OCI-LY3 (cell line): Measurements from ENCODE around the gene OTUD1.

Experiments
- H2AFZ ChIP-seq: fragments of 200-600, 300-600 bp; shearing (Covaris generic); 2 replicates; pipeline ENCODE4 v1.6.0; 2014; ENCODE audit warnings: antibody characterized with exemption, low read depth, low read length
- H3K27ac ChIP-seq: fragments of 200-600, 300-600 bp; sonication (generic); 2 replicates; pipeline ENCODE4 v1.5.1; 2014; ENCODE audit warnings: mild to moderate bottlenecking, low read length, moderate library complexity, mixed read lengths
- H3K27me3 ChIP-seq: fragments of 200-600, 300-600 bp; sonication (generic); 2 replicates; pipeline ENCODE4 v1.6.1; 2014; ENCODE audit warnings: low read depth, low read length, mixed read lengths
- H3K36me3 ChIP-seq: fragments of 200-600, 300-600 bp; sonication (generic); replicated peaks from 2 replicates; pipeline ENCODE3; 2014; ENCODE audit warnings: low read depth, low read length, mixed read lengths
- H3K4me1 ChIP-seq: fragments of 300-600, 200-600 bp; sonication (generic); 2 replicates; pipeline ENCODE4 v1.6.1; 2014; ENCODE audit warnings: low read length, mixed read lengths
- H3K4me2 ChIP-seq: fragments of 200-600, 300-600 bp; sonication (generic); 2 replicates; pipeline ENCODE4 v1.6.1; 2014; ENCODE audit warnings: low read length, mixed read lengths
- H3K4me3 ChIP-seq: fragments of 300-600, 200-600 bp; sonication (generic); 2 replicates; pipeline ENCODE4 v1.5.1; 2014; ENCODE audit warnings: antibody characterized with exemption, mild to moderate bottlenecking, low read length, moderate library complexity
- H3K79me2 ChIP-seq: fragments of 300-600, 200-600 bp; shearing (Covaris generic); 2 replicates; pipeline ENCODE4 v1.6.1; 2014; ENCODE audit warnings: mild to moderate bottlenecking, low read length, mixed read lengths
- H3K9ac ChIP-seq: fragments of 300-600, 200-600 bp; shearing (Covaris generic); 2 replicates; pipeline ENCODE4 v1.6.0; 2014; ENCODE audit warnings: mild to moderate bottlenecking, low read length, moderate library complexity
- H3K9me3 ChIP-seq: fragments of 200-600, 300-600 bp; shearing (Covaris generic); 2 replicates; pipeline ENCODE4 v1.6.1; 2014; ENCODE audit warnings: low read length, mixed read lengths; ENCODE audit not compliant: insufficient read depth
- H4K20me1 ChIP-seq: fragments of 200-600, 300-600 bp; sonication (generic); 2 replicates; pipeline ENCODE4 v1.6.1; 2016; ENCODE audit warnings: low read length, mixed read lengths; ENCODE audit not compliant: insufficient read depth
- EZH2phosphoT487 ChIP-seq: fragments of 200-600 bp; shearing (Covaris generic); IDR thresholded peaks from 2 replicates; pipeline ENCODE4 v1.6.1; 2018; ENCODE audit warnings: antibody characterized with exemption, mixed run types, low read depth
- TF ChIP-seq, protein P1 (sequence below): fragments of 200-600, 300-600 bp; sonication (generic); IDR thresholded peaks from 2 replicates; pipeline ENCODE4 v1.5.1; 2014; ENCODE audit warnings: antibody characterized with exemption, low read length, low read depth

The OTUD1 gene

GRCh38 chr10:23441251-23441650, 2.4 kb downstream of the OTUD1 start:
- Histone ChIP-seq H3K79me2 (peaks cover 5% of the 10 kb centered on the region; the same call in 1 of the 2 replicates), H3K27ac (no peak overlapping the region)
- TF ChIP-seq, protein P1, sequence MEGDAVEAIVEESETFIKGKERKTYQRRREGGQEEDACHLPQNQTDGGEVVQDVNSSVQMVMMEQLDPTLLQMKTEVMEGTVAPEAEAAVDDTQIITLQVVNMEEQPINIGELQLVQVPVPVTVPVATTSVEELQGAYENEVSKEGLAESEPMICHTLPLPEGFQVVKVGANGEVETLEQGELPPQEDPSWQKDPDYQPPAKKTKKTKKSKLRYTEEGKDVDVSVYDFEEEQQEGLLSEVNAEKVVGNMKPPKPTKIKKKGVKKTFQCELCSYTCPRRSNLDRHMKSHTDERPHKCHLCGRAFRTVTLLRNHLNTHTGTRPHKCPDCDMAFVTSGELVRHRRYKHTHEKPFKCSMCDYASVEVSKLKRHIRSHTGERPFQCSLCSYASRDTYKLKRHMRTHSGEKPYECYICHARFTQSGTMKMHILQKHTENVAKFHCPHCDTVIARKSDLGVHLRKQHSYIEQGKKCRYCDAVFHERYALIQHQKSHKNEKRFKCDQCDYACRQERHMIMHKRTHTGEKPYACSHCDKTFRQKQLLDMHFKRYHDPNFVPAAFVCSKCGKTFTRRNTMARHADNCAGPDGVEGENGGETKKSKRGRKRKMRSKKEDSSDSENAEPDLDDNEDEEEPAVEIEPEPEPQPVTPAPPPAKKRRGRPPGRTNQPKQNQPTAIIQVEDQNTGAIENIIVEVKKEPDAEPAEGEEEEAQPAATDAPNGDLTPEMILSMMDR, result no peak
- TF ChIP-seq EZH2phosphoT487, result no peak

GRCh38 chr10:23442936-23443335, 4.1 kb downstream of the OTUD1 start:
- H3K27ac ChIP-seq, result no peak overlapping the region
- no peak for TF ChIP-seq EZH2phosphoT487
- TF ChIP-seq, protein P1, result no peak
- H3K9me3 ChIP-seq, result no peaks in the 10 kb centered on the region
- peaks cover 8% of the 10 kb centered on the region; the same call in 1 of the 2 replicates for H4K20me1 ChIP-seq
- peaks cover 21% of the 10 kb centered on the region for H3K4me1 ChIP-seq
- H3K4me3 ChIP-seq, result no peak overlapping the region
- H3K27me3 ChIP-seq, result no peaks in the 10 kb centered on the region
- H3K36me3 ChIP-seq, result no peaks in the 10 kb centered on the region
- H3K4me2 ChIP-seq, result no peak overlapping the region
- no peak overlapping the region for H3K9ac ChIP-seq
- peaks cover 5% of the 10 kb centered on the region; the same call in 1 of the 2 replicates for H3K79me2 ChIP-seq
- H2AFZ ChIP-seq, result no peak overlapping the region

More at GRCh38 chr10:23441251-23441650, 2.4 kb downstream of the OTUD1 start:
- H3K9ac ChIP-seq, result no peak overlapping the region
- peak overlapping the region; percentile 96; the same call in 1 of the 2 replicates for H3K4me2 ChIP-seq
- H3K27me3 ChIP-seq, result no peaks in the 10 kb centered on the region
- peaks cover 8% of the 10 kb centered on the region; the same call in 1 of the 2 replicates for H4K20me1 ChIP-seq
- no peaks in the 10 kb centered on the region for H3K9me3 ChIP-seq
- H2AFZ ChIP-seq, result no peak overlapping the region
- no peaks in the 10 kb centered on the region for H3K36me3 ChIP-seq
- H3K4me1 ChIP-seq, result peaks cover 21% of the 10 kb centered on the region
- H3K4me3 ChIP-seq, result no peak overlapping the region

DNA sequence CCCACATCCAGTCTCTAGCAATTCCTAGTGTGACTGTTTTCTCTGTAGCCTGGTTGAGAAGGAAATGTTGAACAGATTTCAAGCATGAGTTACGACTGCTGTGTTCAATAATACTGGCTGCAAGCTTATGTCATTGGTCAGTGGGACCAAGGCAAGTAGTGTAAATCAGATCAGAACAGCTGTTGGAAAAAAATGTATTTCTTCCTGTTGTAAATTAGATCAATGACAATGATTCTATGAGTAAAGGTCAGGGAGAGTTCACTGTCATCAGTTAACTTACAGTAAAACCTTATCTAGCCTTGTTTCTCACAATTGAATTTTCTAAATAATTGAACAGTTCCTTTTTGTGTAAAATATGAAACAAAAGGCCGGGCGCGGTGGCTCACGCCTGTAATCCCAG, 6.7 kb downstream of the OTUD1 start:
- no peak overlapping the region for H3K4me2 ChIP-seq
- TF ChIP-seq EZH2phosphoT487, result no peak
- TF ChIP-seq, protein P1, result no peak
- H3K9me3 ChIP-seq, result no peaks in the 10 kb centered on the region

DNA sequence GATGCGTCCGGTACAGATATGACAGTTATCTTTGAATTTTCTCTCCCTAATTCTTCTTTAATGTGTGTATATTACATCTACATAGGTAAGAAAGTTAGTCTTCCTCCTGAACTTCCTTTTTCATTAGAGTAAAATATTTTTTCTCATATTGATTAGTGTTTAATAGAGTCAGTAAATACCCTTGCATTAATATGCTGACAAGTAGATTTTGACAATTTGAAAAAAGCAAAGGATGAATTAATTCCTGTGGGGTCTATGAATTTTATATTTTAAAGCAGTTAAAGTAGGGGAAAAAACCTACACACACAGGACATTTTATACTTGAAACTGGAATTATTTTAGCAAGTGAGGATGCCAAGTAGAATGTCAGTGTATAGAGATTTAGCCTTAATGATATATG, 9.4 kb downstream of the OTUD1 start:
- H3K27me3 ChIP-seq, result no peaks in the 10 kb centered on the region
- H3K79me2 ChIP-seq, result no peaks in the 10 kb centered on the region
- H3K4me2 ChIP-seq, result peak overlapping the region; percentile 43
- H4K20me1 ChIP-seq, result no peaks in the 10 kb centered on the region
- no peak for TF ChIP-seq EZH2phosphoT487
- H3K4me3 ChIP-seq, result no peak overlapping the region
- no peak overlapping the region for H3K9ac ChIP-seq
- peak overlapping the region; percentile 45 for H3K27ac ChIP-seq
- no peak overlapping the region for H2AFZ ChIP-seq
- no peaks in the 10 kb centered on the region for H3K9me3 ChIP-seq
- peaks cover 24% of the 10 kb centered on the region for H3K4me1 ChIP-seq
- no peaks in the 10 kb centered on the region for H3K36me3 ChIP-seq

More for the DNA sequence above, 6.7 kb downstream of the OTUD1 start:
- Histone ChIP-seq H3K27ac (no peak overlapping the region), H3K9ac (no peak overlapping the region), H2AFZ (no peak overlapping the region), H3K27me3 (no peaks in the 10 kb centered on the region), H4K20me1 (peaks cover 8% of the 10 kb centered on the region; the same call in 1 of the 2 replicates), H3K4me1 (peaks cover 33% of the 10 kb centered on the region), H3K36me3 (no peaks in the 10 kb centered on the region), H3K4me3 (no peak overlapping the region), H3K79me2 (peaks cover under 1% of the 10 kb centered on the region; the same call in 1 of the 2 replicates)
